RWPE1 (cell line): ENCODE data around the gene TNS1.
A peak's percentile ranks its signal among the peaks of the same experiment; 100 is the strongest.

ENCODE experiments used
- CTCF ChIA-PET: fragments of 350-600 bp; sonication (Branson Sonifier 250); formaldehyde crosslinking; extraction: SDS; loops from one replicate; lab custom pipeline; 2021; lab: Yijun Ruan, JAX
- POLR2A ChIA-PET: fragments of 400-600 bp; formaldehyde crosslinking; extraction: SDS; loops from one replicate; lab custom pipeline; 2020; ENCODE audit warnings: antibody characterized with exemption; ENCODE audit not compliant: low non-redundant PET; lab: Yijun Ruan, JAX
- DNase-seq: peaks from one replicate; pipeline ENCODE4 v3.0.0; 2012; ENCODE audit warnings: low spot score
- H3K27ac ChIP-seq: fragments of 450-650 bp; 2 replicates; pipeline ENCODE4 v1.5.1; 2017
- TF ChIP-seq, protein P1 (sequence below): fragments of 450-650 bp; conservative IDR thresholded peaks from 2 replicates; pipeline ENCODE4 v1.5.1; 2017; ENCODE audit warnings: low read depth, mild to moderate bottlenecking

Gene TNS1

GRCh38 chr2:217821536-217822147 is 181.2 kb downstream of the TNS1 start:
- CTCF ChIA-PET: interaction anchor here (1.0 kb wide), 1 partner anchor 32 kb away, joined by 4 read pairs; no protein-coding TSS in a partner anchor
- POLR2A ChIA-PET: no interaction called here
- no peak for DNase-seq
- peak overlapping the region; percentile 56 for H3K27ac ChIP-seq
- TF ChIP-seq, protein P1, sequence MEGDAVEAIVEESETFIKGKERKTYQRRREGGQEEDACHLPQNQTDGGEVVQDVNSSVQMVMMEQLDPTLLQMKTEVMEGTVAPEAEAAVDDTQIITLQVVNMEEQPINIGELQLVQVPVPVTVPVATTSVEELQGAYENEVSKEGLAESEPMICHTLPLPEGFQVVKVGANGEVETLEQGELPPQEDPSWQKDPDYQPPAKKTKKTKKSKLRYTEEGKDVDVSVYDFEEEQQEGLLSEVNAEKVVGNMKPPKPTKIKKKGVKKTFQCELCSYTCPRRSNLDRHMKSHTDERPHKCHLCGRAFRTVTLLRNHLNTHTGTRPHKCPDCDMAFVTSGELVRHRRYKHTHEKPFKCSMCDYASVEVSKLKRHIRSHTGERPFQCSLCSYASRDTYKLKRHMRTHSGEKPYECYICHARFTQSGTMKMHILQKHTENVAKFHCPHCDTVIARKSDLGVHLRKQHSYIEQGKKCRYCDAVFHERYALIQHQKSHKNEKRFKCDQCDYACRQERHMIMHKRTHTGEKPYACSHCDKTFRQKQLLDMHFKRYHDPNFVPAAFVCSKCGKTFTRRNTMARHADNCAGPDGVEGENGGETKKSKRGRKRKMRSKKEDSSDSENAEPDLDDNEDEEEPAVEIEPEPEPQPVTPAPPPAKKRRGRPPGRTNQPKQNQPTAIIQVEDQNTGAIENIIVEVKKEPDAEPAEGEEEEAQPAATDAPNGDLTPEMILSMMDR: no peak

DNA sequence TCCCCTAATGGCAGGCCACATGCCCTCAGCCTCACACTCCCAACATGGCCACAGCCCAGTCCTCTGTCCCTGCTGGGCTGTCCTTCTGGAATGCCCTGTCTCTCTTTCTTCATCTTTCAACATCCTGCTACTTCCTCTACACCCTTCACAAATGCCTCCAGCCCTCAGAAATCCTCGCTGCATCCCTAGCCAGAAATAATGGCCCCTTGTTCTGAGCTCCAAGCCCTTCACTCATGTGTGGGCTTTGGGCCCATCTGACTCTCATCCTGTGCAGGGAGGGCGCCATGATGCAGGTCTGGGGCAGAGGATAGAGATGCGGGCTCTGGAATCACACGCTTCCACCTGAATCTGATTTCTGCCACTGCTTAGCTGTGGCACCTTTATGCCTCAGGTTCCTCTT is 181.9 kb downstream of the TNS1 start:
- ChIA-PET CTCF (interaction anchor here (0.6 kb wide), 1 partner anchor 231 kb away, joined by 3 read pairs; no protein-coding TSS in a partner anchor), POLR2A (no interaction called here)
- TF ChIP-seq, protein P1: no peak

GRCh38 chr2:217820091-217820819 is 182.5 kb downstream of the TNS1 start:
- POLR2A ChIA-PET: no interaction called here
- TF ChIP-seq, protein P1: no peak
- CTCF ChIA-PET: interaction anchor here (0.6 kb wide), 1 partner anchor 231 kb away, joined by 3 read pairs; no protein-coding TSS in a partner anchor

More for the DNA sequence above, 181.9 kb downstream of the TNS1 start:
- DNase-seq: no peak
- no peak overlapping the region; the same call in 1 of the 2 replicates for H3K27ac ChIP-seq

DNA sequence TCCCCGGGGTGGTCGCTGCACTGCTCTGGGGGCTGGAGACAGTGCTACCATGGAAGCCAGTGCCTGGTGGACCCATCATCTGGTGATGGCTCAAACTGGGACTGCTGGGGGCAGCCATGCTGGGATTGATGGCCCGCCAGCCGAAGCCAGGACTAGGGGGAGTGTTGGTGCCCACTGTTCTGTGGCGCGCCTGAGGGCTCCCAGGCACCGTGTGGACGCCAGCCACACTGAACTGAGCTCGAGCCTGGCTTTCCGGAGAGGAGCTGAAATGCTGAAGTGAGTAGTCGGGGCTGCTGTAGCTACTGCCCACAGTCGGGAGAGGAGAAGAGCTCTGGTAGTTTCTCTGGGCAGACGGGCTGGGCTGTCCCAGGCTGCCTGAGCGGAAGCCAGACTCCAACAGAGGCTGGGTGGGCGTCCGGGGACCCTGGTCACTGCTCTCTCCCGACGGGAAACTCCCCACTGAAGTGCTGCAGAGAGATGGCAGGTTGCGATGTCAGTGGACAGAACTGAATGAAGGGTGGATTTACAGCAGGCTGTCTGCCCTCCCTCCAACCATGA is 184.4 kb downstream of the TNS1 start:
- TF ChIP-seq, protein P1: no peak
- ChIA-PET CTCF (no interaction called here), POLR2A (no interaction called here)
- no peak overlapping the region for H3K27ac ChIP-seq
- DNase-seq: no peak

More at GRCh38 chr2:217820091-217820819, 182.5 kb downstream of the TNS1 start:
- H3K27ac ChIP-seq: no peak overlapping the region; the same call in 1 of the 2 replicates
- no peak for DNase-seq

DNA sequence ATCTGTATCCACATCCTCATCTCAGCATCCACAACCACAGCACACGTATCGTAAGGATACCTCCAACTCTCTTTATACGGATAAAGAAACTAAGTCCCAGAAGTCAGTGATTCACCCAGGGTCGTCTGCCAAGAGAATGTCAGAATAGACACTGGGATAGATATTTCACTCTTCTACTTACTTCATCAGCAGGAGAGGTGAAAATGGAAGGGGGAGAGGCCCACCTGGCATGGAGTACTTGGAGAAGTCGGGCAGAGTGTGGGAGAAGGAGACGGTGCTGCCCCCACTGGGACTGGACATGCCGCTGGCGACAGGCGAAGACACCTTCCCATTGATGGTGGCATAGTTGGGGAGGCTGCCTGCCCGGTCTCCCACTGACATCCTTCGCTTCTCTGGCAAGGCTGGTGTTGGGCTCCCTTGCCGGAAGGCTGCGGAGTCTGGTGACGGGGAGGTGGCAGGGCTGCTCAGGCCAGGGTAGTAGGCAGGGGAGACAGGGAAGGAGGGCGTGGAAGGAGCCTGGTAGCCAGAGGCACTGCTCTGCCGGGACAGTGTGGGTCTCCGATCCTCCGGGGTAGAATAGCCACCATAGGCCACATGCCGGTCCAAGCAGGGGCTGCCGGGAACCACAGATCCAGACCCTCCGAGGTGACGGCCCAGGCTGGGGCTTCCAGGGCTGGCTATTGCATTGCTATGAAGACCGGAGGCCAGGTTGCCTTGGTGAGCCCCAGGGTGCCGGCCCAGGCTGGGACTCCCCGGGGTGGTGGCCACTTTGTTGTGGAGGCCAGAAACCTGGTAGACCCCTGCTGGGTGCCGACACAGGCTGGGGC is 185.1 kb downstream of the TNS1 start:
- H3K27ac ChIP-seq: no peak overlapping the region
- CTCF ChIA-PET: no interaction called here
- POLR2A ChIA-PET: no interaction called here
- TF ChIP-seq, protein P1: no peak
- no peak for DNase-seq

GRCh38 chr2:217816396-217816869 is 186.4 kb downstream of the TNS1 start:
- TF ChIP-seq, protein P1: no peak
- no peak overlapping the region for H3K27ac ChIP-seq
- no peak for DNase-seq
- ChIA-PET POLR2A (no interaction called here), CTCF (interaction anchor here (0.8 kb wide), 1 partner anchor 27 kb away, joined by 6 read pairs; no protein-coding TSS in a partner anchor)
